ENCODE measurements around the gene PGGHG.

The PGGHG gene

GRCh38 chr11:270451-271318, 18.2 kb upstream of the PGGHG start:
- DNase-seq: no peak

DNA sequence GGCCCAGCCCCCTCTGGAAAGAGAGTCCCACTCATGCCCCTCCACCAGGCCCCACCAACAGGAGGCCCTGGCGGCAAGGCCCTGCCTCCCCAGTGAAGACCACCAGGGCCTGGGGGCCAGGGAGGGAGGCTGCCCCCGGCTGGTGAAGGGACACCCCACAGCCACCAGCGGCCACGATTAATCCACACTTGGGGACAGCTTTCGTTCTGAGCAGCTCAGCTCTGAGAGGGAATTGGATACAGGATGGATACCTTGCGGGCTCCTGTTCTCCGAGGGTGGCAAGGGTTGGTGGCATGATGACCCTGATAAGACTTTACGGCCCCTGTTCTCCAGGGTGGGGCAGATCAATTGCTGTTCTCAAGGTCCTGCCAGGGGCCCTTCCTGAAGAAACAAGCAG, 17.6 kb upstream of the PGGHG start:
- DNase-seq: no peak

DNA sequence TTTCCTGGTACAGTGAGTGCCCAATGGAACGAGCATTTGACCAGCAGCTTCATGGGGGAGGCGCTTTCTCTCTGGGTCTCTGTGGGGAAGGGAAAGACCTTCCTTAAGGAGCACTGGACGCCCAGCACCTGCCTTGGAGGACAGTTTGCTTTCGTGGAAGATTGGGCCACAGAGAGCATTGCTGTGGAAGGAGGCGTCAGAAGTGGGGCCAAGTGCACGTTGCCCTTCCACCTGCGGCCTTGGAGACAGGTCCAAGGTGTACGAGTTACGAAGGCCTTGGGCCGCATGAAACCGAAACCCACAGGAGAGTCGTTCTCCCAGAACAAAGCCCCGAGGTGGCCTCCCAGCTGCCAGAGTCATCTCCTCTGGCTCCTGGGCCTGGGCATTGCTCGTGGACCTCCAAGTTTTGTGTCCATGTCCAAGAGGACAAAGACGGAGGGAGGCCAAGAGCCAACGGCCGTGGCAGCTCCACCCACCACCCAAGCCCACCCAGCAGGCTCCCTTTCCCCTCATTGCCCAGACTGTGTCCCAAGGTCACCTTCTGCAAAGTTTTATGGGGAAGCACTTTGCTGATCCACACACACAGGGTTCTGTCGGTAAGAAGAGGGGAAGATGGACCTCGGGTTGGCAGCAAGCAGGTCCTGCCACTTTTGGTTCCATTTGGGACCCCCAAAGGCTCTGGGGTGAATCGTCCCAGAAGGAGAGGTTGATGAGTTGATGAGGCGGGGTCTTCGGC, 16.6 kb upstream of the PGGHG start:
- DNase-seq: no peak

- no peak for DNase-seq
Measured at GRCh38 chr11:272931-273198, 16.1 kb upstream of the PGGHG start.

- DNase-seq: no peak
Measured at GRCh38 chr11:276219-276618, 12.7 kb upstream of the PGGHG start.

DNA sequence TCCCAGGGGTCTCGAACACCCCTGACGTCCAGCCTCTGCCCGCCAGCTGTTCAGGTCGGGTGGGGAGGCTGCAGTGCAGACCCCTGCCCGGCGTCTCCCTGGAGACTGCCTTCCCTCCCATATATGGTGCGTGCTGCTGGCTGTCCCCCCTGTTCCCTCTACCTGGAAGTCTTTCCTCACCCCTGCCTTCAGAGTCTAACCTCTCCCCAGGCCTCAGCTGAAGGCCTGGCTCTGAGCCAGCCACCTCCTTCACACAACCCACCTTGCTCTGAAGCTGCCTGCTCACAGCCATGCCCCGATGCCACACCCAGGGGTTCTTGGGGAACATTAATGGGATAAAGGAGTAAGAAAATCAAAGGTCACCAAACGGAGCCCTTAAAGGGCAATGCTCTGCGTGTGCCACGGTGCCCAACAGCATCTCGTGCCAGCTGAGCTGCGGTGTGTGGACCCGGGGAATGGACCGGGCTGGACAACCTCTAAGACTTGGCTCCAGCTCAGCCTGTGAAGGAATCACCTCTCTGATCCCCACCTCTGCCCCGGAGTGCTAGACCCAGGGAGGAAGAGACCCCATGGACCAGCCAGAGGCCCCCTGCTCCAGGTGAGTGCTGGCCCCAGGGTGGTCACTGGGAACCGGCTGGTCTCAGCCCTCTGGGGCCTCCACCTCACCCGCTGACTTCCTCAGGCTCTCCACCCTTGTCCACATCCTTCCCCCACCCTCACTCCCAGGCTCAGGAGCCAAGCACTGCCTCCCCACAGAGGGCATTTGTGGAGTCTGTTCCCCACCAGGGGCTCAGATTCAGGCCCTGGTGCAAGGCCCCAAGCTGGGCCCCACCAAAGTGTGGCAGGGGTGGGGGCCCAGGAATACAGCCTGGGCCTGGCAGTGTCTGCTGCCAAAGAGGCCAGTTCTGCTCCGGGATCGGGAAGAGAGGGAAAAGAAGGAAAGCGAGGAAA, 10.7 kb upstream of the PGGHG start, which contains the start of gene NLRP6:
Gene NLRP6, plus strand, starts transcription at position 407 of the 951 bp plus-strand sequence. Its CDS starts 163 bp downstream, at position 570.
- DNase-seq: peak; percentile 36

DNA sequence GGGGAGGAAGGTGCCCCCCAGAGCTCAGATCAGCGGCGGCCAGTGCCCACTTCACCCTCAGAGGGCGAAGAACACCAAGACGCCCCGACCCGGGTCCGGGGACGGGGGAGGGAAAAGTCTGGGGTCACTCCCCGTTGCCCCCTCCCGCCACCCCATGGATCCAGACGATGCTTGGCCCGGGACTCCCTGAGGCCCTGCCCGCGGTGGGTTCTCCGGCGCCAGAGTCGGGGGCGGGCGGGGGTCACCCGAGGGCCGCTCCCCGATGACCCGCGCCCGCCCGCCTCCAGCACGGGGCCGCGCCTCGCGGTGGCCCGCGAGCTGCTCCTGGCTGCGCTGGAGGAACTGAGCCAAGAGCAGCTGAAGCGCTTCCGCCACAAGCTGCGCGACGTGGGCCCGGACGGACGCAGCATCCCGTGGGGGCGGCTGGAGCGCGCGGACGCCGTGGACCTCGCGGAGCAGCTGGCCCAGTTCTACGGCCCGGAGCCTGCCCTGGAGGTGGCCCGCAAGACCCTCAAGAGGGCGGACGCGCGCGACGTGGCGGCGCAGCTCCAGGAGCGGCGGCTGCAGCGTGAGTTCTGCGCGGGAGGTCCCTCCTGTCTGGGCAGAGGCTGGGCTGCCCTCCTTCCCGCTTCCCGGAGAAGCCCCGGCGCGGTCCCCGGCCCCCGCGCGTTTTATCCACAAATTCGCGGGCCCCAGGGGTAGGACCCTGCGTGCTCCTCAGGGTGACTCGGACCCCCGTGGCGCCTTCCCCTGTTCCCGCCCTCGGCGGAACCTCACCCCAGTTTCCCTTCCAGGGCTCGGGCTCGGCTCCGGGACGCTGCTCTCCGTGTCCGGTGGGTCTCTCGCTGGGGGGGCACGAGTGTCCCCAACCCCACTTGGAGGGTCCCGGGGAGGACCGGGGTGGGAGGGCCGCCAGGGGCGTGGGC, 9.6 kb upstream of the PGGHG start:
- peak; percentile 27 for DNase-seq

DNA sequence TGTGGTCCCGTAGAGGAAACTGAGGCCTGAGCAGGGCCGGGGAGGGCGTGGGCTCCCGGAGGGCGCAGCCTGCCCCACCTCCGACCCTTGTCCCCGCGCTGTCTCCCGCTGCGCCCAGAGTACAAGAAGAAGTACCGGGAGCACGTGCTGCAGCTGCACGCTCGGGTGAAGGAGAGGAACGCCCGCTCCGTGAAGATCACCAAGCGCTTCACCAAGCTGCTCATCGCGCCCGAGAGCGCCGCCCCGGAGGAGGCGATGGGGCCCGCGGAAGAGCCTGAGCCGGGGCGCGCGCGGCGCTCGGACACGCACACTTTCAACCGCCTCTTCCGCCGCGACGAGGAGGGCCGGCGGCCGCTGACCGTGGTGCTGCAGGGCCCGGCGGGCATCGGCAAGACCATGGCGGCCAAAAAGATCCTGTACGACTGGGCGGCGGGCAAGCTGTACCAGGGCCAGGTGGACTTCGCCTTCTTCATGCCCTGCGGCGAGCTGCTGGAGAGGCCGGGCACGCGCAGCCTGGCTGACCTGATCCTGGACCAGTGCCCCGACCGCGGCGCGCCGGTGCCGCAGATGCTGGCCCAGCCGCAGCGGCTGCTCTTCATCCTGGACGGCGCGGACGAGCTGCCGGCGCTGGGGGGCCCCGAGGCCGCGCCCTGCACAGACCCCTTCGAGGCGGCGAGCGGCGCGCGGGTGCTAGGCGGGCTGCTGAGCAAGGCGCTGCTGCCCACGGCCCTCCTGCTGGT, 8.8 kb upstream of the PGGHG start:
- DNase-seq: peak; percentile 56

- DNase-seq: peak; percentile 43
Measured at GRCh38 chr11:280706-281485, 8.0 kb upstream of the PGGHG start.

DNA sequence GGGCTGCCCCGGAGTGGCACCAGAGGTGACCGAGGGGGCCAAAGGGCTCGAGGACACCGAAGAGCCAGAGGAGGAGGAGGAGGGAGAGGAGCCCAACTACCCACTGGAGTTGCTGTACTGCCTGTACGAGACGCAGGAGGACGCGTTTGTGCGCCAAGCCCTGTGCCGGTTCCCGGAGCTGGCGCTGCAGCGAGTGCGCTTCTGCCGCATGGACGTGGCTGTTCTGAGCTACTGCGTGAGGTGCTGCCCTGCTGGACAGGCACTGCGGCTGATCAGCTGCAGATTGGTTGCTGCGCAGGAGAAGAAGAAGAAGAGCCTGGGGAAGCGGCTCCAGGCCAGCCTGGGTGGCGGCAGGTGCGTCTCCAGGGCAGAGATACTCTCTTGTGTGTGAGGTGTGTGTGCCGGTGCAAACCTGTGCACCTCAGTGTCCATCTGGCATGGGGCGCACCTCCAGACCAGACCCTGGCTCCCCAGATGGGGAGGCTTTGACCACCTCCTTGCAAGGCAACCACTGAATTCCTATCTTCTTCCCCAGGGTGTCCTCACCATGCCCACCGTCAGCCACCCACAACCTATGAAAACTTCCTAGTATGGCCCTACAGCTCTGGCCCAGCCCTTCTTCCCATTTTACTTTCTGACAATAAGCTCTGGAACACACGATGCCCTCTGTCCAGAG, 7.3 kb upstream of the PGGHG start:
- peak; percentile 48 for DNase-seq

DNA sequence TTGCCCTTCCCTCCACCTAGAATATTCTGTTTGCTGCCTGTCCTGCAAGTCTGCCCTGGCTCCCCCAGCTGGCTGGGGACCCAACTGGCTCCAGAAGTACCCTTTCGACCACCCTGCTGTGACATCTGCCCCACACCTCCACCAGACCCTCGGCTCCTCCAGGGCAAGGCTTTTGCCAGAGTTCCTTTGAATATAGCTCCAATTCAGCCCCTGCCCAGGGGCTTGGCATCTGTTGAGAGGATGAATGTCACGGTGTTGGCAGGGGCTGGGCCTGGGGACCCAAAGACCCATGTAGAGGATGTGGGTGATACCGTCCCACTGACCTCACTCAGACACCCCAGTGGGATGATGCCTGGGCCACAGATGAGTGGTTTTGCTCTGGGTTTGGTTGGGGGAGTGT, 6.8 kb upstream of the PGGHG start:
- peak; percentile 43 for DNase-seq

DNA sequence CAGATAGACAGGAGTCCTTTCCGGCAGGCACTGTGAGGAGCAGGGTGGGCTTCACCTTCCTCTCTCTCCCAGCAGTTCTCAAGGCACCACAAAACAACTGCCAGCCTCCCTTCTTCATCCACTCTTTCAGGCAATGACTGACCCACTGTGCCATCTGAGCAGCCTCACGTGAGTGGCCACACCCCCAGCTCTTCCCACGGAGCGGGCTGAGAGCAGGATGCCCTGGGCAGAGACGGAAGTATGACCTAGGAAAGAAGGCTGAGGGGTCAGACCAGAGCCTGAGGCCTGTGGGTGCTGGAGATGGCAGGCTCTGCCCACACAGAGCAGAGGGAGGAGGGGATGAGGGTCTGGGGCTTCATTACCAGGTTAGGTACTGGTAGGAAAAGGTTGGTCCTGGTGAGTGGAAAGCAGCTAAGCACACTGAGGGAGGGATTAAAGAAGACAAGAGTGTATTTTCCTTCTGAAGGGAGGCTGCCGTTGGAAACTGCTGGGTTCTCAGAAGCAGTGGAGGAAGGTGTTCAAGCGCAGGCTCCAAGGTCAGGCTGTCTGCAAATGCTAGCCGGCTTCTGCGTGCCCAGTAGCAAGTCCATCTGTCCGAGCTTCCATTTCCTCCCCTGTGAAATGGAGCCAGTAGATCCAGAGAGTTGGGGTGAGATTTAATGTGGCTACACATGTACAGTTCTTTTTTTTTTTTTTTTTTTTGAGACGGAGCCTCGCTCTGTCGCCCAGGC, 6.1 kb upstream of the PGGHG start:
- peak; percentile 62 for DNase-seq

DNA sequence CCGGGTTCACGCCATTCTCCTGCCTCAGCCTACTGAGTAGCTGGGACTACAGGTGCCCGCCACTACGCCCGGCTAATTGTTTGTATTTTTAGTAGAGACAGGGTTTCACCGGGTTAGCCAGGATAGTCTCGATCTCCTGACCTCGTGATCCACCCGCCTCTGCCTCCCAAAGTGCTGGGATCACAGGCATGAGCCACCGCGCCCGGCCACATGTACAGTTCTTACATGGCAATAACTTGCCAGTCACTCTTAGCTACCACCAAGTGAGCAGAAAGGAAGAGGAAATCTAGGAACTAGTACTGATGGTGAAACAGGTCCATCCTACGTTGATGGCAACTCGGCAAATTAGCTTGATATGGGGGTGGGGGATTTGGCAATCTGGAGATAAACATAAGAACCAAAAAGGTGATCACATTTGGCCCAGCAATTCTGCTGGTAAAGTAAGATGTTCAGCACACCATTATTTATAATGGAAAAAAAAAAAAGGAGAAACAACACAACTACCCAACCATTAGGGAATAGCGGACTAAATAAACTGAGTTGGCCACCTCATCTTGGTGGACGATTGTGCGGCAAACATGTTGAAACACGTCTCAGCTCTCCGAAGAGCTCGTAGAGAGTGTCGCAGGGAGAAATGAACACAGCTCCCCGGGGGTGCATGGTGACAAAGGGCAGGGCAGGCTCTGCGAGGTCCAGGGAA, 5.4 kb upstream of the PGGHG start:
- DNase-seq: peak; percentile 32

DNA sequence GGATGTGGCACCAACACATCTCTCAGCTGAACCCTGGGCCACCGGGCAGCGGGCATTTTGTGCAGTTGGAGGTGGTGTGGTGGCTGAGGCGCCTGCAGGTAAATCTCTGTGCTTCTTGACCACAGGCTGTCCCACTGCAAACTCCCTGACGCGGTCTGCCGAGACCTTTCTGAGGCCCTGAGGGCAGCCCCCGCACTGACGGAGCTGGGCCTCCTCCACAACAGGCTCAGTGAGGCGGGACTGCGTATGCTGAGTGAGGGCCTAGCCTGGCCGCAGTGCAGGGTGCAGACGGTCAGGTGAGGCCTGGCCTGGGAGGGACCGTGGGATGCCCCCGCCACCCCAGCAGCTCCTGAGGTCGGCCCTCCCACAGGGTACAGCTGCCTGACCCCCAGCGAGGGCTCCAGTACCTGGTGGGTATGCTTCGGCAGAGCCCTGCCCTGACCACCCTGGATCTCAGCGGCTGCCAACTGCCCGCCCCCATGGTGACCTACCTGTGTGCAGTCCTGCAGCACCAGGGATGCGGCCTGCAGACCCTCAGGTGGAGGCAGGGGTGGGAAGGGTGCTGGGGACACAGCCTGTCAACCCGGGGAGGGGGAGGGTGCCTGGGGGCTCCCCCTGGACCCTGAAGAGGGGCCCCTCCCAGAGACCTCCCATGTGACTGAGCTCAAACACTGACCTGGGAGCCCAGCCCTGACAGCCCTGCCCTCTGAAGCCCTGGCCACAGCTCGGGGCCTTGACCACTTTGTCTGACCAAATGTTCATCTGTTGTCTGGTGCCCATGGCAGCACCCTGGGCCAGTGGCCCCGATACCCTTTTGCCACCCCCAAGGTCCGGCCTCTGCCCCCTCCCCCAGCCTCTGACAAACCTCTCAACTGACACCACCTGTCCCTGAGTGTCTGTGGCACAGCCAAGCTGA, 4.6 kb upstream of the PGGHG start:
- DNase-seq: peak; percentile 41

DNA sequence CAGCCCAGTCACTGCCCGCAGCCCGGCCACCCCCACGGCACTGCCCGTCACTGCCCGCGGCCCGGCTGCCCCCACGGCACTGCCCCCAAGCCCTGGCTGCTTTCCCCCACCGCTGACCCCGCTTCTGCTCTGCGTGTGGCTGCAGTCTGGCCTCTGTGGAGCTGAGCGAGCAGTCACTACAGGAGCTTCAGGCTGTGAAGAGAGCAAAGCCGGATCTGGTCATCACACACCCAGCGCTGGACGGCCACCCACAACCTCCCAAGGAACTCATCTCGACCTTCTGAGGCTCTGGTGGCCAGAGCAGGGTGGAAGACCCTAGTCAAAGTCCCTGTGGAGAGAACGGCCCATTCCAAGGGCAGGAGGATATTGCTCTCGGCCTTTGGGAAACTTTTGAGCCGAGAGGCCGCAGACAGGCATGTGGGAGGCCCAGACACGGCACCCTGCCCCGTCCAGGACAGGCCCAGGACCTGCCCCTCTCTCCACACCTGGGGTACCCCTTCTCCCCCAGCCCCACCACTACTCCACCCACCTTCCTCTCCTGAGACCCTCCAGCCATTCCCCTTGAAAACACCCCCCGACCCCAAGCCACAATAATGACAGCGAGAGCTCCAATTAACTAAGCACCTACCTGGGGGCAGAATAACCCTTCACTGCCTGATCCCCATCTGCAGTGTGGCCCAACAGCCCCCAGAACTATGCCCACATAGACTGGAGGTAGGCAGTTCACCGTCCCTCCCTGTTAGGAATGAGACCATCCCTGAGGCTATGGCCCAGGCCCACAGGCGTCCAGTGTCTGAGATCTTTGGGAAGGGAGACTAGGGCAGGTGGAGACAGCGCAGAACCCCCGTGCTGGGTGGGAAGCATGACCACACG, 3.7 kb upstream of the PGGHG start:
- peak; percentile 44 for DNase-seq

GRCh38 chr11:285894-286220, 3.1 kb upstream of the PGGHG start:
- DNase-seq: peak; percentile 50

Data from 8988T (cell line).